ENCODE results near the gene DCAF5.

DNA sequence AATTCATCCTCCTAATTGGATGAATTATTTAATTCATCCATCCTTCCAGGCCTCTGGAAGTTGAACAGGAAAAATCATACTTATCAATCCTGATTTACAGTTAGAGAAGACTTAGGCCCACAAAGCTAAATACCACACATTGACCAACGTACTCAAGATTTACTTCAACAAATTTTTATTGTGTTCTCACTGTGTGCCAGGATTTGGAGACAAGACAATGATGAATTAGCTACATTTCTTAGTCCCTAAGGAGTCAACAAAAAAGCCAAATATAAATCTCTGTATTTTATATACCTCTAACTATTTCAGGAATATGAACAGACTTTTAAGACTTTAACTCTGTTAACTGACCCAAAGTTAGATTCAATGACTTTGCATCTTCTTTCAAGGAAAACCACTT is 63.9 kb downstream of the DCAF5 start:
- TF ChIP-seq, protein P1, sequence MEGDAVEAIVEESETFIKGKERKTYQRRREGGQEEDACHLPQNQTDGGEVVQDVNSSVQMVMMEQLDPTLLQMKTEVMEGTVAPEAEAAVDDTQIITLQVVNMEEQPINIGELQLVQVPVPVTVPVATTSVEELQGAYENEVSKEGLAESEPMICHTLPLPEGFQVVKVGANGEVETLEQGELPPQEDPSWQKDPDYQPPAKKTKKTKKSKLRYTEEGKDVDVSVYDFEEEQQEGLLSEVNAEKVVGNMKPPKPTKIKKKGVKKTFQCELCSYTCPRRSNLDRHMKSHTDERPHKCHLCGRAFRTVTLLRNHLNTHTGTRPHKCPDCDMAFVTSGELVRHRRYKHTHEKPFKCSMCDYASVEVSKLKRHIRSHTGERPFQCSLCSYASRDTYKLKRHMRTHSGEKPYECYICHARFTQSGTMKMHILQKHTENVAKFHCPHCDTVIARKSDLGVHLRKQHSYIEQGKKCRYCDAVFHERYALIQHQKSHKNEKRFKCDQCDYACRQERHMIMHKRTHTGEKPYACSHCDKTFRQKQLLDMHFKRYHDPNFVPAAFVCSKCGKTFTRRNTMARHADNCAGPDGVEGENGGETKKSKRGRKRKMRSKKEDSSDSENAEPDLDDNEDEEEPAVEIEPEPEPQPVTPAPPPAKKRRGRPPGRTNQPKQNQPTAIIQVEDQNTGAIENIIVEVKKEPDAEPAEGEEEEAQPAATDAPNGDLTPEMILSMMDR (IDR thresholded peaks at IDR 0.05), result no peak
- no peak for TF ChIP-seq POLR2A (IDR thresholded peaks at IDR 0.05)
